ENCODE results near the gene PRDM16.

The PRDM16 gene

DNA sequence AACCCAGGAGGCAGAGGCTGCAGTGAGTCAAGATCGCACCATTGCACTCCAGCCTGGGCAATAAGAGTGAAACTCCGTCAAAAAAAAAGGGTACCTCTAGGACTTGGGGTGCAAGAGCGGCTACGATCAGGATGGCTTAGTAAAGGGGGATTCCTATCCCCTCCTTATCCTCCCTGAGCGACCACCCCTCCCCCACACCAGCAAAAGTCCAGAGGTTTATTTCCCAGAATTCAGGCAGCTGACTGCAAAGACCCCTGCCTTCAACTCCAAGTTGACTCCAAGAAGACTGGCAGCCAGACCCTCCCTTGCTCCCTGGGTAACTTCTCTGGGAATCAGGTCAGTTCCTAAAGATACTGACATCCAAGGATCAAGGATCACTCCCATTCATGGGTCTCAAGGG, 12.4 kb upstream of the PRDM16 start:
- no peak for DNase-seq

DNA sequence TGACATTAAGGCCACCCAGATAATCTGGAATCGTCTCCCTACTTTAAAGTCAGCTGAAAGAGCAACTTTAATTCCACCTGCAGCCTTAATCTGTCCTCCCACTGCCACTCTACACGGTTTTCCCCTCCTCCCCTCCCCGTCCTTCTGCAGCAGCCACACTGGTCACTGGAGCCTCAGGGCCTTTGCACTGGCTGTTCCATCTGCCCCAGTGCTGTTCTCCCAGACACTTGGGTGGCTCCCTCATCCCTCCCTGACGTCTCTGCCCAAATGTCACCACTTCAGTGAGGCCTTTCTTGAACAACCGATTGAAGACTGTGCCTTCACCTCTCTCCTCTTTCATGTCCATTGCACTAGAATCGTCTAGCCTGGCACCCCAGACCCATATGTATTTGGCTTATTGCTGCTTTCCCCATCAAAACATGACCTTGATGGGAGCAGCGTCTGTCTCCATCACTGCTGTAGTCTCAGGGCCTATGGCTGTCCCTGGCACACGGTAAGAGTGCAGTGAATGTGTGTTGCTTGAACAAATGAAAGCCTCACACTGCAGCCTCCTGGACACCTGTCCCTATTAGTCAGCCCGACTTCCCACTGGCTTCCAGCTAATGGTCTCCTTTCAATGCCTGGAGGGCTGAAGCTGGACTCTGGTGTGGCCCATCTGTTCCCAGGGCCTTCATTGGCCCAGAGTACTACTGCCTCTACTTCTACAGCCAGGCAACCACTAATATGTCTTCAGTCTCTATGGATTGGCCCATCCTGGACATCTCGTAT, 10.6 kb upstream of the PRDM16 start:
- no peak for DNase-seq

DNA sequence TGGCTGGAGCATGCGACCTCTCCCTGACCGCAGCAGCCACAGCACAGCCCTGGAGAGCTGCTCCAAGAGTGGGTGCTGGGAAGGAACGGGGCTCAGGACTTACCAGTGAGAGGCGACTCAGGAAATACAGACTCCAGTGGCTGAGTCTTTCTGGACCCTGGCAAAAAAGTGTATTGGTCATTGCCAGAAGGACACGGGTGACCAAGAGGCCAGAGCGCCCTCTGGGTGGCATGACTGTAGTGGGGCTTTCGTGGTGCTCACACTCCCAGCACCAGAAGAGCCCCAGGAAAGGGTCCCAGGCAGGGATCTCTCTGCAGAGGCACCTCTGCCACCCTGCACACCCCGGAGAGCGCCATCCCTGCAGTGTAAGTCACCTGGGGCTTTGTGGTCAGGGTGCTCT, 8.9 kb upstream of the PRDM16 start:
- DNase-seq: no peak

DNA sequence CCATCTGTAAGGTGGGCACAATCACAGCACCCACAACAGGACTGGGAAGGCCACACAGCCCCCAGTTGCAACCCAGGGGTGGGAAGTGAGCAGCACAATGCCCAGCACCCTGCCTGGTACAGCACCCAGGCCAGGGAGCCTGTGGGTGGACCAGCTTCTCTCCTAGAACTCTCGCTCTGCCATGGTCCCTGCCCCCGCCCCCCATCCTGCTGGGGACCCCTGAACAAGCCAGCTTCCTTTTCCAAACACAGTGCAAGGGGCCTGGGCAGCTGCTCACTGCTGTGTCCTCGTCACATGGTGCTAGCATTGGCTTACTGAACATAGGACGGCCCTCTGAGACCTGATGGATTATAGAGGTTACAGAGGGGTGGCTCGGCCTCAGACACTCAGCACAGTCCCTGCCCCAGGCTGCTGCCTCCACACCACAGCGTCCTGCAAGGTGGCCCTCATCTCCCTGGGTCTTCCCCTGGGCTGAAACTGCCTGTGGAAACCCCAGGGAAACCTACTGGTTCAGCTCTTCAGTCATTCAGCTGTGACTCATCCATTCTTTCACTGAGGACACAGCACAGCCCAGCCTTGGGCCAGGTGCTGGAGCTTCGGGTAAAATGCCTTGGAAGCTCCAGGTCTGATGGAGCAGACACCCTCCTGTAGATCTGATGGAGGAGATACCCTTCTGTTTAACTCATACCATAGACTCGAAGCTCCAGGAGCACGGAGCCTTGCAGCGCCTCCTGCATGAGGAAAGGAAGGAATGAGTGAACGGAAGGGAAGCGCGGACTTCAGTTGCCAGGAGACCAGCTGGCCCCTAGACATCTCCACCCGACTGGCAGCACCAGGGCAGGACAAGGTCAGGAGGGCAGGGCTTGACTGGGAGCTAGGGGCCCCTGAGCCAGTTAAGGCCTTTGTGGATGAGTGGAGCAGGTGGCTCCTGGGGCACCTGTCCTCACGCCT, 8.1 kb upstream of the PRDM16 start:
- no peak for DNase-seq

DNA sequence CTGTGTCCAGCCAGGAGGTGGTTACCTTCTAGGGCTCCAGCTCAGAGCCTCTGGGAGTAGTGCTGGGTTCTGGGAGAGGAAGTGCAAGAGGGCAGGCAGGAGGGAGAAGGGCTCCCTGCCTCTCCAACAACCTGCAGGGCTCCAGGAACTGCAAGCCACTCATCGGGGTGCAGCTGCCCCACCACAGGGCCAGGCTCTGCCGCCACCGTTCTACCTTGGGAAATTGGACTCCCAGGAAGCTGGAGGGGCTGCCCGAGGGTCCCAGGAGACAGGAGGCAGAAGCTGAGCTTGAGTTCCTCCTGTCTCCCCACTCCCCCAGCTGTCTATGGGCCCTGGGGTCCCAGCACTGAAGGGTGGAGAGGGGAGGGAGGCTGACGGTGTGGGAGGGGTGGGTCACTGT, 7.4 kb upstream of the PRDM16 start:
- no peak for DNase-seq

DNA sequence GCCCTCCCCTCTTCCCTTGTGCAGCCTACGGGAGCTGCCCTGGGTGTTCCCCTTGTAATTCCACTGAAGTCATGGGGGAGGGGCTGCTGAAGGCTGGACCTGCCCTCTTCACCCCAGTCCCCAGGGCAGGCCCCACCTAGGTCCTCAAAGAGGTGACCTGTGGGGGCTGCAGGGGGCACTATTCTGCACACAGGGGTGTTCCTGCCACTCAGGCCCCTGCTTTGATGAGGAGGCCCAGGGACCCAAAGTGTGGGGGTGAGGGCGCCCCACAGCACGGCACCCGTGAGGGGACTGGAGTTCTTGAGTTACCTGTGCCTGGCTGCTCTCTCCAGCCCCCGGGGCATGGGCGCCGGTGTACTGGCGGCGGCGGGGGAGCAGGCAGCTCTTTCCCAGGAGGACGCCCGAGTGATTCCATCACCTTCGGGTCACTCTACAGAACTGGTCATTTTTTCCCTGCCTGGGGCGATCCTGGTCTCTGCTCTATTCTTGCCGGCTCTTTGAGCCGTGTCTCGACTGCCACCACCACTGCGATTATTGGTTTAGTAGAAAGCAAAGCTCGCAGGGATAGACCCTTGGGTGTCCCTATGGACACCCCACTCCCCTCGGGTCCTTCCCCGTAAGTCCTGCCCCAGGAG, 6.9 kb upstream of the PRDM16 start:
- no peak for DNase-seq

DNA sequence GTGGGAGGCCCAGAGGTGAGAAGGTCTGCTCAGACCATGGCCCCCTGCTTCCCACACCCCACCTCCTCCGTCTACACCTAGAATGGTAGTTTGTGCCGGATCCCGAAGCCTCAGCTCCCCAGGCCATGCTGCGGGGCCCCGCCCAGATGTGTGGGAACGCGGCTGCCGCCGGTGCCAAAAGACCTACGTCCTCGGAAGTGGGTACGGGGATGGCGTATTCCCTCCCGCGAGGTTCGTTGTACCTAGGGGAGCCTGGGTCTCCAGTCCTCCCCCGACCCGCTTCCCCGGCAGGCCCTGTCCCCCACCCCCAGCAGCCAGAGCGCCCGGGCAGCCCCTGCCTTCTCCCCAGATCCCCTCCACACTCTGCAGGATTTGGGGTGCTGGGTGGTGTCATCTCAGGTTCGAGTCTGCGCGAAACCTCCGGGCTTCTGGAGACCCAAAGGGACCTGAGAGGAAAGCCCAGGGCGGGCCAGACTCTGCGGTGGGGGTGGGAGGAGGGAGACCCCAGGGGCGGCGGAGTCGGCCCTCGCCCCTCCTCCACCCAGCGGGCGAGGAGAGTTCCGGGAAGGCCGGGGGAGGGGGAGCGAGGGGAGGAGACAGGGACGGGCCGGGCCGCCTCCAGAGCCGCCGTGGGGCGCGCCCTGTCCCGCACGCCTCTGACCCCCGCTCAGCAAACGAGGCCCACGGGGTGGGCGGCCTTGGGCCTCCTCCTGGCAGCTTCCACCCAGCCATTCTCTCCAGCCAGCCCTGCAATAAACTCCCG, 6.2 kb upstream of the PRDM16 start:
- DNase-seq: no peak

DNA sequence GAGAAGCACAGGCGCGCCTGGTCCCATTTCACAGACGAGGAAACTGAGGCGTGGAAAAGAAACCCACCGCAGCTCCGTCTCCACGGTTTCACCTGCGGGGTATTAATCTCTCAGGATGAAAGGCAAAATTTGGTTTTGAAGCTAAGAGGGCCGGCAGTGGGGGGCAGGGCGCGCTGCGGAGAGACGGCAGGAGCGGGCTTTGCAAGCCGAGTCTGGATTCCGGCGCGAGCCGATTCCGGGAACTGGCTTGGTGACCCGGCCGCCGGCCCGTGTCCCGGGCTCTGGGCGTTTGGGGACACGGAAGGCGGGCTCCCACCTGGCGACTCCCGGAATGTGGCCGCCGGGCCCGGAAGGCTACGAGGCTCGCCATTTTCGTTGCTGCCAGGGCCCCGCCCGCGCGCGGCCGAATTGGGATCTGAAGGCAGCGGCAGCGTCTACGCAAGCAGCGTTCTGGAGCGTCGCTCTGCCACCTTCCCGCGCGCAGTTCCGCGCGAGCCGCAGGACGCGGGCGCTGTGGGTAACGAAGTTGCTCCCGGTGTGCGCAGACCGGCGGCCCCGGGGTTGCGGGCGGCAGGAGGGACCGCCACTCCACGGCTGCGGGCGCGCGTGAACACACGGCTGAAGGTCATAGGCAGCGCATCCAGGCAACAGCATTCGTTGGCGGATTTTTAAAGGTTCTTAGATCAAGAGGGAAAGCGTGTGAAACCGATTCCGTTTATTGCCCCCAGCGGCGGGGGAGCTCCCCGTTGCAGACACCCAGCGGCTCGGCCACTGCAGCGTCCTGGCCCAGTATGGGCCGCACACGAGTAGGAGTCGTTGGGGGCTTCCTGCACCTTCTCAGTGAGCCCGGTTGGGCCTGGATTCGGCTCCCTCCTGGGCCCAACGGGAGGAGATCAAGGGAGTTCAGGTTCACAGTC, 5.4 kb upstream of the PRDM16 start:
- no peak for DNase-seq

DNA sequence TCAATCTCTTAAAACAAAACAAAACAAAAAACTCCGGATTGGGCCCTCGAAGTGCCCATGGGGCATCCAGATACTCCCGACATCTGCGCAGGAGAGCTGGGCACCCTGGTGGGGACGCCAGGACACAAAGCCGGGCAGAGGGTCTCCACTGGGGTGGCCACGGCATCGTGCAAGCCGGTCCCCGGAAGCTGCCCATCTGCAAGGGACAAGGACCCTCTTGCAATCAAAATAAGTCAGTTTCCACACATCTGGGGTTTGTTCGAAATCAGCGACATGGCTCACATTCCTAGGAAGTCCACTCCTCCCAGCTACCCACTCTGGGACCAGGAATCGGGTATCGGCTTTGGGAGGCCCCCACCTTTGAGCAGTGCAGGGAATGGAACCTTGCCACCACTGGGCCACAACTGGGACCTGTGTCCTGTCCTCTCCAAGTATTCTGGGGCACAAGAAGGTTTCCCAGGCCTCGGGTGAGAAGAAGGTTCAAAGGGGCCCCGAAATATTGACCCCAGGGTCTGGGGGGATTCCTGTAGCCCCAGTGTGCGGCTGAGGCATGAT, 4.6 kb upstream of the PRDM16 start:
- DNase-seq: no peak

DNA sequence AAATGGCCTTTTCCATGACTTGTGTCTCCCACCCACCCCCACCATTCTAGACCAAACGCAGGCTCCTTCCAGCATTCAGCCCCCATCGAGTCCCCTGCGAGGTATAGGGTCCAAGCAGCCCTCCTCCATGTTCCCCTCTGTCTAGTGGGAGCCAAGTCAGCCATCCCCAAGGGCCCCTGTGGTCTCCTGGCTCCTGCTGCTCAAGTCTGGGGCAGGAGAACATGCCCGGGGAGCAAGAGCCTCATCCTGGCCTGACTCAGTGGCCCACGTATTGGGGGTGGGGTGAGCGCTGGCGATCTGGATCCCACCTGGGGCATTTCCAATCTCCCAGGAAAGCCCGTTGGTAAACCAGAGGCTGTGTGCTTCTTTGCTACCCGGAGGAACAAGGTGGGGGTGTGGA, 4.1 kb upstream of the PRDM16 start:
- DNase-seq: no peak

DNA sequence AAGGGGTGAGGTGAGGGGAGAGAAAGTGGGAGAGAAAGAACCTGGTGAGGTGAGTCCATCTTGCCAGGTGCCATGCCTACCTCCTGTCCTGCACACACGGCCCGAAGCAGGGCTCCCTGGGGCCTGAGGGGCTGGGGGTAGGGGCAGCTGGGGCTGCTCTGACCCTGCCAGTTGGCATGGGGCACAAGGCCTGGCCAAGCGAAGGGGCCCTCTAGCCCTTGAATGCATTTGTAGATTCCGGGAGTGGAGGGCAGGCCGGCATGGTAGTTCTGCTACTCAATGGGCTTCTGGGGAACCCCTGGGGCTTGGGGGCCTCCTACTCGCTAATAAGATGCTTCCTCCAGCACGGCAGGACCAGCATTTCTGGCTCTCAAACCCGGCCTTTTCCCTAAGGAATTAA, 3.6 kb upstream of the PRDM16 start:
- no peak for DNase-seq

DNA sequence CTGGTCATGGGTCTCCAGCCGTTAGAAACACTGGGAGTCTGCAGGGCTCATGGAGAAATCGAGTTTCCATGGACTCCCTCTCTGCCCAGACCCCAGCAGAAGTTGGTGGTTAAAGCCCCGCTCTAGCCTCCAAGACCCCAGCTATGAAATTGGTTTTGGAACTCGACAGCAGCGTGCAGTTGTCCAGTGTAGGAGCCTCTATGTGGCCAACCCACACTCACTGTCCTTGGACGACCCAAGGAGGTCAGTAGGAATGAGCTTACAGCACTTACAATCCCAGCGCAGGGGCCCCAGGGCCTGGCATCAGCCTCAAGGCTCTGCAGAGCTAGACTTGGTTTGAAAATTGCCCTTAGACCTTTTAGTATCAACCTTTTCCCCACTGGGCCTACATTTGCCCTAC, 3.2 kb upstream of the PRDM16 start:
- no peak for DNase-seq

DNA sequence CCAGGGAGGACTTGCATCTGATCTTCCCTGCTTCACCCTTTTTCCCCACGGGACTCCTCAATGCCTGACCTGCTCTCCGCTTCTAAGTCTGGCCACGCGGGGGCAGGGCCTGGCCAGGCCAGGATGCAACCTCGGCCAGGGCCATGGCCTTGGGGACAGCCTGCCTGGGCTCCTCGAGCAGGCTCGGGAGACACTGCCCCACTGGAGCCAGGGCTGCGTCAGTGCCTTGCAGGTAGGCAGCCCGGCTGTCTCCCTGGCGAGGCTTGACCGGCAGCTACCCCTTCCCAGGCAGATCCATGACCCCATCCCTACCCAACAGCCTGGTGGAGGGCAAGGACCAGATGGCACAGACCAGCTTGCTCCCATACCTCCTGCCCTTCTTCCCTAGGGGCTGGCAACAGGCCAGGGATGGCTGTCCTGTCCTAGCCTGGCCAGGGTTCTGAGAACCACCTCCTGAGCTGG, 2.7 kb upstream of the PRDM16 start:
- no peak for DNase-seq

DNA sequence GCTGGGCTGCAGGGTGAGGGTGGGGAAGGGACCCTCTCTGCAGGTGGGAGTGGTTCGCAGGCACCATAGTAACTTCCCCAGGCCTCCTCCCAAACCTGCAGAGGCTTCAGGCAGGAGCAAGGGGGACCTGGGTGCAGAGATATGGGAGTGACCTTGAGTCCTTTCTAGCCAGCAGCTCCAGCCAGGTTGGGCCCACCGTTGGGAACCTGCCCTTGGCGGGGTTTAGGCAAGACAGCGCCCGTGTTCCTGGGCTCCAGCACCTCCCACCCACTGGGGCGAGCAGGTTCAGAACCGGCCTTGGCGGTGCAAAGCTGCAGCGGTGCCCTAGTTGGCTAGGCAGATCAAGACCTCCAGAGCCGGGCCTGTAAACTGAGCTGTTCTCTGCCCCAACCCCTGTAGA, 2.2 kb upstream of the PRDM16 start:
- DNase-seq: no peak

DNA sequence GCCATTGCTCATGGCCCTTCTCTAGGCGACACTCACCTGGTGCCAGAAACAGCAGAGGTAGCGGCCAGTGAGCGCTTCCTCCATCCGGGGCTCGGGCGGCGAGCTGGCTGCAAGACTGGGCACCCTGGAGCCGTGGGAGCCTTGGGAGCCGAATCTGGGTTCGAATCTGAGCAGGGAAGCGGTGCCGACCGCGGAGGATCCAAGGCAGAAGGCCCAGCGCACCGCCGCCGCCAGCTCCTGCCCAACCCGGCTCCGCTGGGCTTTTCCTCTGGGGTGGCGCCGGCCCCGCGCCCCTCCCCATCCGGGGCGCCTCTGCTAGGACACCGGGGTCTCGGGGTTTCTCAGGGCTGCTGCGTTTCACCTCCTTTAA, 1.7 kb upstream of the PRDM16 start:
- no peak for DNase-seq

DNA sequence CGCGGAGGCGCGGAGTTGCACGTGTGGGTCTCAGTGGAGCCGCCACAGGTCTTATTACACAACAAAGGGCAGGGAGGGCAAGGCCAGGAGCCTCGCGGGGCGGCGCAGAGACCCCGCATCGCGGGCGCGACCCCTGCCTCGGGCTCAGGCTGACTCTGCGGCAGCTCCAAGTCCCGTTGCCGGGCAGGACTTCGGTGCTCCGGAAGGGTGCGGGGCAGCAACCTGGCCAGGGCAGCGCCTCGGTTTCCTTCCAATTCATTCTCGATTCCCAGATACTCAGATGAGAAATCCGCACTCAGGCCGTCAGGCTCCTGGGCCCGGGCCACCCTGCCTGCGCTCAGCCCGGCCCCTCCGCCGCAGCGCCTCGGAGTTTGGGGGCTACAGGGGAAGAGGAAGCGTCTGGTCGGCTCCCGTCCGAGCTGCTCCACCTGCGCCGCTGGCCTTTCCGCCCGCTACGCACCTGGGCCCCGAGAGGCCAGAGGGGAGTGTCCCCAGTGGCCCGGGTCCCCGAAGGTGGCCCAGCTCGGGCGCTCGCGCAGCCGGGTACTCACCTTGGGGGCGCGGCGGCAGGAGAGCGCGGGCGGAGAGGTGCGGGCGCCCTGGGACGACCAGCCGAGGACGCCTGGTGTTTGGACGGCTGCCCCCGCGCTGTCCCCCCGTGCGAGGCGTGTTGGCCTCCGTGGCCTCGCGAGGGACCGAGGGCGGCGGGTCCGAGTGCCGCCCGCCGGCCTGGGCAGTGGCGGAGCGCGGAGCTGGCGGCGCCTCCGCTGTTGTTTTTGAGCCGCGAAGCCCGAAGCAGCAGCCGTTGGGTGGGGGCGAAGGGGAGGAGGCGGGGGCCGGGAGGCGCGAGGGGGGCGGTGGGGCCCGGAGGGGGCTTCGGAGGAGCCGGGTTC, 1.1 kb upstream of the PRDM16 start:
- no peak for DNase-seq

DNA sequence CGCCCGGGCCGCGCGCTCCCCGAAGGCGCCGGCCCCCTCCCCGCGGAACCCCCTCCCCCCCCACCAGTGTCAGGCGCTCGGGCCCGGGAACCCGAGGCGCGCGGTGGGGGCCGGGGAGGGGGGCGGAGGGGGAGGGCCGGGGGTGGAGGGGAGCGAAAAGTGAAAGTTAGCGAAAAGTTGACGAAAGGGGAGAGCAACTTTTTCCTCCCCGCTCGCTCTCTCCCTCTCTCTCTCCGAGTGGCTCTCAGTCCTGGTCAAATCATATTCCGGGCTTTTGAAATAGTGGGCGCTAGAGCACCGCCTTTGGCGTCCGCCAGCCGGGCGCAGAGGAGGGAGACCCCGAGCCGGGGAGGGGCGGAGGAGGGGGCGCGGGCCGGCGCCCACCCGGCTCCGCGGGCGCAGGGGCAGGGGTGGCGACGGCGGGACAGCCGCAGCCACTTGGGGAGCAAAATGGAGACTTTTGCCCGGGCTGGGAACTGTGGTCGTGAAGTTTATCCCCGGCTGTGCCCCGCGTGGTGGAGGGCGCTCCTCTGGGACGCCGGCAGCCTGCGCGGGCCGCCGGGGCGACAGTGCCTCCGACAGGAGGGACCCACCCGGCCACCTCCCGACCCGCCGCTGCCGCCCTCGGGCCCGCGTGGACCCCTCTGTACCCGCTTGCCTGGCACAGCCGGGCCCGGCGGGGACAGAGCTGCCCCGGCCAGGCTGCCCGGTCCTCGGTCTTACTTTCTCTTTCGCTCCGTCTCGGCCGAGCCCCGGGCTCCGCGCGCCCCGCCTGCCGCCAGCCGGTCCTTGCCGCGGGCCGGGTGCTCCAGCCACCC, 697 bp downstream of the PRDM16 start:
- DNase-seq: no peak

DNA sequence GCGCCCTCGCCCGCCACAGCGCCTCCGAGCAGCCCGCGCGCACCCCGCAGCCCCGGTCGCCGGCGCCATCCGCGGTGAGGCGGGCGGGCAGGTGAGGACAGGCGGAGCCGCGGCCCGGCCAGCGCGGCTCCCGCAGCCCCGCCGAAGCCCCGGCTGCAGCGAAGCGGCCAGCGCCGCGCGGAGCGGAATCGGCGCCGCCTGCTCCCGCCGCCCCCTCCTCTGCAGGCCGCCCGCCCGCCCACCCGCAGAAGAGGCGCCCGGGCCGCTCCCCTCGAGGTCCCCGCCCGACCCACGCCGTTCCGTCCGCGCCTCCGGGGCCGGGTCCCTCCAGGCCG, 1.3 kb downstream of the PRDM16 start:
- DNase-seq: no peak
